VCaP (cell line): Measurements from ENCODE around the gene IL11.

Source experiments
- H3K27ac ChIP-seq: fragments of 450-650 bp; 2 replicates; pipeline ENCODE4 v1.5.1; 2017
- CTCF ChIP-seq: fragments of 450-650 bp; conservative IDR thresholded peaks from 2 replicates; pipeline ENCODE4 v1.5.1; 2017; ENCODE audit warnings: mild to moderate bottlenecking, moderate library complexity

IL11 gene

GRCh38 chr19:55319785-55320184, 50.5 kb downstream of the IL11 start:
- H3K27ac ChIP-seq, result no peak overlapping the region
- no peak for TF ChIP-seq CTCF

- TF ChIP-seq CTCF, result no peak
- no peak overlapping the region for H3K27ac ChIP-seq
Measured at GRCh38 chr19:55316646-55317045, 53.6 kb downstream of the IL11 start.

GRCh38 chr19:55315956-55316525, 54.2 kb downstream of the IL11 start:
- TF ChIP-seq CTCF, result no peak
- no peak overlapping the region for H3K27ac ChIP-seq

GRCh38 chr19:55314396-55314795, 55.9 kb downstream of the IL11 start:
- H3K27ac ChIP-seq, result no peak overlapping the region
- no peak for TF ChIP-seq CTCF
